ENCODE data around the gene IGHMBP2. TPM values are rescaled to one million over a fixed set of nuclear protein-coding genes. Genes with fewer than 3 reads are reported as not detected.

The IGHMBP2 gene
- total RNA-seq, 1 donor from 2014 or later = 32.0 TPM

- intact Hi-C loops (cut with micrococcal nuclease) = no loop called here
These were observed 23.8 kb downstream of the IGHMBP2 start for GRCh38 chr11:68927280-68928135.

DNA sequence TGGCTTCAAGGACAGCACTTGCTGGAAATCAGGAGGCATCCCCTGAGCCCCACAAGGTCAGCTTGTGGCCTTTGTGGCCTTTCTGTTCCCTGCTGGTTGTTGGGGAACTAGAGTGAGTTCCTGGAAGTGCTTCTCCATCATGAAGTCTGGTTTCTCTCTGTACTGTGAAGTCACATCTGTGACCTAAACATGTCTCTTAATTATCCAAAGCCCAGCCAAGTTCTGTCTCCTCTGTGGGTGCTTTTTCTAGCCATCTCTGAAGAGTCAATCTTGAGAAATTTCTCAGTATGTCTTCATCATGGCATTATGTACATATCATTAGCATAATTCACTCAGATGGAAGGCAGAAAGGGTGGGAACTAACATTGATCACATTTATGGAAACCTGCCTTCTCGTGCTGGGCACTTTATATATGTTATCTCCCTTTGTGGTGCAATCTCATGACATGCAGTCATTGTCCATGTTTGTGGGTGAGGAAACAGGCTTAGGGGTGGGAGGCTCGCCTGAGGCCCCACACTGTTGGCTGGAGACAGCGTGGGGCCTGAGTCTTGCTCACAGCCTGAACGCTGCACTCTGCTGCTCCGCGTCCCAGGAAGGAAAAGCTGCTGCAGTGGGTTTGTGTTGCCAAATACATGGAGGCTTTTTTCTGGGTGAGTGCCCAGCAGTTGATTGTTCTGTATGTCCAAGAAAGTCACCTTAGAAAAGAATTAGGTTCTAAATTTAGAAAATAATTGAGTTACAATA is 24.6 kb downstream of the IGHMBP2 start:
- intact Hi-C loops (cut with micrococcal nuclease) = no loop called here

DNA sequence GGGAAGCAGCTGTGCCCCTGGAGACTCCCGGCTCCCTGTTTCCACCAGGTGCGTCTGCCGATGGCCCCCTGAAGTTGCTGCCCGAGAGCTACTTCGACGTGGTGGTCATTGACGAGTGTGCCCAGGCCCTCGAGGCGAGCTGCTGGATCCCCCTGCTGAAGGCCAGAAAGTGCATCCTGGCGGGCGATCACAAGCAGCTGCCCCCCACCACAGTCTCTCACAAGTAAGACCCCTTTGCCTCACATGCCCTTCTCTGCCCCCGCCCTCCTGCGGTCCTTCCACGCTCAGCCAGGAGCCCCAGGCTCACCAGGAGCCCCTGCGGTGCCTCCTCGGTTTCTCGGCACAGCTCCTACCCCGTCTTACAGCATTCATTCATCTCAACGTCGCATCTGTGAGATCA is 25.4 kb downstream of the IGHMBP2 start:
- intact Hi-C loops (cut with micrococcal nuclease) = no loop called here

DNA sequence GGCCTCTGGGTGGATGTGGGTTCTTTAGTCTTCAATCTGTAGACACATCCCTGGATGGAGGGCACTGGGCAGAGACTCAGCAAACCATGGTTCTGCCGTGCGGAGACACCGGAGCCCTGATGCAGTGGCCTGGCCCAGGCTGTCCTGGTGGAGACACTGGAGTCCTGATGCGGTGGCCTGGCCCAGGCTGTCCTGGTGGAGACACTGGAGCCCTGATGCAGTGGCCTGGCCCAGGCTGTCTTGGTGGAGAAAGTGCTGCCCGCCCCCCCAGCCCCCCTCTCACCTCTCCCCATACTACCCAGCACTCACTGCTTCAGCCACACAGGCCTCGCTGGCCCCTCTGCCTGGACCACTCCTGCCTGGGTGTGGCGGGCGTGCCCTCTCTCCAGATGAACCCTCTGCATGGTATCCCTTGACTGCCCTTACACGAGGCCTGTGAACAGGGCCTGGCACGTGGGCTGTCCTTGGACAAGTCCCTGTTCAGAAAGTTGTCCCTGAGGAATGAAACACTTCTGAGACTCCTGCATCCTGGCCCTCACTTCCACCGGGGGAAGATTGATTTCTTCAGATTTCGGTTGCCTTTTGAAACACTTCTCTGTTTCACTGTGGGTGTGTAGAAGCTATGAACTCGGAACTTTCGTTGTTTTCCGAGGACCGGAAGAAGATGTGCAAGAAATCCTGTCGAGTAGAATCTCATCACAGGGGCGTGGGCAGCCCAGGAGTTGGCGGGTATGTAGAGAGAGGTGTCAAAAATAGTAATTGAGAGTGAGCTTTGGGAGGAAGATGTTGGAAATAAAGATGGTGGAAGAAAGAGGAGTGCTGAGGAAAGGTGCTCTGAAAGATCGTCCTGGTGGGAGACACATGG is 26.2 kb downstream of the IGHMBP2 start:
- intact Hi-C loops (cut with micrococcal nuclease) = no loop called here

DNA sequence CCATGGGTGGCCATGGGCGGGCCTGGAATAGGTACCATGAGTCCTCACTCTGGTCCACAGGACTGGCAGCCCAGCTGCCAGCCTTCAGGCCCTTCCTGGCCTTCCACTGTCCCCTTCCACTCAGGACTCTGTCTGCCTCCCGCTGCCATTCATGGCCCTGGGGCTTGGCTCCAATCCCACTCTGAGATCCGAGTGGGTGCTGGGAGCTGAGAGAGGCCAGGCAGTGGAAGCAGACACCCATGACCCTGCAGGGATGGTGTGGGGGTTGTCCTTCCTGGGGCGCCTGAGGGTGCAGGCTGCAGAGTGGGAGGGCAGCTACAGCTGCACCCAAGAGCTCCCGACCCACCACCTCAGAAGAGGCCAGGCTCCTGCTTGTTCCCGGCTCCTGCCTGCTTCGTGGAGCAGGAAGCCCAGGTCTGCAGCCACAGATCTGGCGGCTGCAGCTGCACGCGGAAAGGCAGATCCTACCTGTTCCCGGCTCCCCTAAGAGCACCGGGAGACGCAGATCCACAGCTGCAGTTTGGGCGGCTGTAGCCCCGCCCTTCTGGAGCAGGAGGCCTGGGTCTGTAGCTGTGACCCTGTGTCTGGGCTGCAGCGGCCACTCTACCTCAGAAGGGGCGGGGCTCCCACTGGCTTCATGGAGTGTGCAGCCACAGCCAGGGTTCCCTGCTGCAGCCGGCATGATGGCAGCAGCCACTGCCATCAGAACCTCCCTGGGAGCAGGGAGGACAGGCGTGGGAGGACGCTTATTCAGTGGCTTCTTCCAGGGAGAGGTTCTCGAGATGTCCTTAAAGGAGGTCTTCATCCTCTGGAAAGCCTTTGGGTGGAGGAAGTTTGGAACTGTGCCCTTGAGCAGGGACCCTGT is 27.5 kb downstream of the IGHMBP2 start:
- intact Hi-C loops (cut with micrococcal nuclease) = no loop called here

DNA sequence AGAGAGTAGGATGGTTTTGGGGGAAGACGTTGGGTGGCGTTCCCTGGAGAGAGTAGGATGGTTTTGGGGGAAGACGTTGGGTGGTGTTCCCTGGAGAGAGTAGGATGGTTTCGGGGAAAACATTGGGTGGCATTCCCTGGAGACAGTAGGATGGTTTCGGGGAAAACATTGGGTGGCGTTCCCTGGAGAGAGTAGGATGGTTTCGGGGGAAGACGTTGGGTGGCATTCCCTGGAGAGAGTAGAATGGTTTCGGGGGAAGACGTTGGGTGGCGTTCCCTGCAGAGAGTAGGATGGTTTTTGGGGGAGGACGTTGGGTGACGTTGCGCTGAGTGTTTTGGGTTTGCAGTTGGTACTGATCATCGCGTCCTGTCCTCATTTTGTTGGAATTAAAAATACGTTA is 28.2 kb downstream of the IGHMBP2 start:
- intact Hi-C loops (cut with micrococcal nuclease) = no loop called here

GRCh38 chr11:68932358-68932757 is 28.7 kb downstream of the IGHMBP2 start:
- intact Hi-C loops (cut with micrococcal nuclease) = no loop called here

GRCh38 chr11:68932933-68933577 is 29.4 kb downstream of the IGHMBP2 start:
- intact Hi-C loops (cut with micrococcal nuclease) = no loop called here

GRCh38 chr11:68933605-68934320 is 30.1 kb downstream of the IGHMBP2 start:
- intact Hi-C loops (cut with micrococcal nuclease) = no loop called here

DNA sequence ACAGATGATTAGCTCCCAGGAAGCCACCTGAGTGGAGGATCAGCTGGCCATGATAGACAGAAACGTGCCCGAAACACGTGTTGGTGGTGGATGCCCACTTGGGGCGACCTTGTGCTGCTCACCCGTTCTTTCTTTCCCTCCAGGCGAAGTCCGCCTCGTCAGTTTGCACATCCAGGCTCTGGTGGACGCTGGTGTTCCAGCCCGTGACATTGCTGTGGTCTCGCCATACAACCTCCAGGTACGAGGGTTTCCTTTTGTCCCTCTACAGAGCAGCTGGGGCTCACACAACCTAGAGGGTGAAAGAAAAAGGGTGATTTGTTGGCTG is 30.6 kb downstream of the IGHMBP2 start:
- intact Hi-C loops (cut with micrococcal nuclease) = no loop called here

DNA sequence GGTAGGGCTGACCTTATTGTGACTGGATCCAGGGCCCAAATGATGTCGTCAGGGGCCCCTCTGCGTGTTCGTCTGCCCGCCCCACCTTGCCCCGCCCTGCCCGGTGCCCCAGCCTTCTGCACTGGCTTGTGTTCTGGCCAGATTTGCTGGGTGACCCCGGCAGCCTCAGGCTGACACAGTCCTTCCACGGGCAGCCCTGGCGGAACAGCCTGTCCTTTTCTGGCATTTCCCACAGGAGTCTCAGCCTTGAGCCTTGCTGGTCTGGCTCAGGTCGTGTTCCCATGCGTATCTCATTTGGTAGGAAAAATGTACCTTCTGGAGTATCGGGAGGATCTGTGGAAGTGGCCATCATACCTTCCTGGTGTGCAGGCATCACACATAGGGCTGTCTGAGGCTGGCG is 31.0 kb downstream of the IGHMBP2 start:
- intact Hi-C loops (cut with micrococcal nuclease) = no loop called here

- intact Hi-C loops (cut with micrococcal nuclease) = no loop called here
These were observed 31.4 kb downstream of the IGHMBP2 start for GRCh38 chr11:68935066-68935465.

GRCh38 chr11:68935516-68936357 is 32.0 kb downstream of the IGHMBP2 start:
- intact Hi-C loops (cut with micrococcal nuclease) = no loop called here

GRCh38 chr11:68936358-68936636 is 32.6 kb downstream of the IGHMBP2 start:
- intact Hi-C loops (cut with micrococcal nuclease) = no loop called here

DNA sequence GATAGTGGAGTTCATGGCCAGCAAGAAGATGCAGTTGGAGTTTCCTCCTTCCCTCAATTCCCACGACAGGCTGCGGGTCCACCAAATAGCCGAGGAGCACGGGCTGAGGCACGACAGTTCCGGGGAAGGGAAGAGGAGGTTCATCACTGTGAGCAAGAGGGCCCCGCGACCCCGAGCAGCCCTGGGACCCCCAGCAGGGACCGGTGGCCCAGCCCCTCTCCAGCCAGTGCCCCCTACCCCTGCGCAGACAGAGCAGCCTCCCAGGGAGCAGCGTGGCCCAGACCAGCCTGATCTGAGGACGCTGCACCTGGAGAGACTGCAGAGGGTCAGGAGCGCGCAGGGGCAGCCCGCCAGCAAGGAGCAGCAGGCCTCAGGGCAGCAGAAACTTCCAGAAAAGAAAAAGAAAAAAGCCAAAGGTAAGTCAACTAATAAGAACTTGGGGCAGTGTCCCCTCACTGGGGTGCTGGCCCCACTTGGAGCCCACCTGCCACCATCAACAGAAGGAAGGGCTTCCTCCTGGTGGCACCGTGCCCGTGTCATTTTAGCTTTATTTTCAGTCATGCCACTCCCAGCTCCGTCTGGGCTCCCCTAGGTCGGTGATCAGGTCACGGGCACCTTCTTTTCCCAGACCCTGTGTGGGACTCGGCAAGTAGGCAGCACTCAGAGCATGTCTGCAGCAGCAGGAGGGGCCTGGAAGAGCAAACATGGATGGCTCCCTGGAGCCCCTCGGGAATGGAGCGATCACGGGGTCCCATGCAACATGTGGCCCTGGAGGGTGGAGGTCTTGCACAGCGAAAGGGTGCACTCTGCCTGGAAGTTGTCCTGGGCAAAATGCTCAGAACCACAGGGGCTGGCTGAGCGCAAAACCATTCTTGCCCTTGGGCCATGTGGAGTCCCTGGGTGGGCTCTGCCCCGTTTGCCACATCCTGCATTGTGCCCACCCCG is 33.3 kb downstream of the IGHMBP2 start:
- intact Hi-C loops (cut with micrococcal nuclease) = no loop called here

DNA sequence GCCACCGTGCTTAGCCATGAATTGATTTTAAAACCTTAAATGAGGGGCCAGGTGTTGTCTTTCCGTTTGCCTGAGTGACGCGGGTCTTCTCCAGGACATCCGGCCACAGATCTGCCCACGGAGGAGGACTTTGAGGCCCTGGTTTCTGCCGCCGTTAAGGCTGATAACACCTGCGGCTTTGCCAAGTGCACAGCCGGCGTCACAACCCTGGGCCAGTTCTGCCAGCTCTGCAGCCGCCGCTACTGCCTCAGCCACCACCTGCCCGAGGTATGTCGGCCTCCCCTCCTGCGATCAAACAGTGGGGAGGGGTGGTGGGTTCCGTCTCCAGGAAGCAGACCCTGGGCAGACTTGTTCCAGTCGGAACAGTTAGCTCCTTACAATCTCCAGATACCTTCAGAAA is 34.4 kb downstream of the IGHMBP2 start:
- intact Hi-C loops (cut with micrococcal nuclease) = no loop called here

- intact Hi-C loops (cut with micrococcal nuclease) = no loop called here
These were observed 35.3 kb downstream of the IGHMBP2 start for GRCh38 chr11:68938816-68939582.
